DND-41 (cell line): Measurements from ENCODE around the gene MAP6.

Experiments
- EZH2 ChIP-seq: IDR thresholded peaks from 3 replicates; pipeline ENCODE4 v1.6.1; 2012; ENCODE audit warnings: borderline replicate concordance, low read depth, mild to moderate bottlenecking, moderate library complexity, low read length, inconsistent platforms; ENCODE audit not compliant: severe bottlenecking
- TF ChIP-seq, protein P1 (sequence below): IDR thresholded peaks from 2 replicates; pipeline ENCODE4 v1.5.1; 2012; ENCODE audit warnings: borderline replicate concordance, low read length, moderate library complexity, mild to moderate bottlenecking; ENCODE audit not compliant: poor library complexity, severe bottlenecking; ENCODE audit errors: extremely low read depth

- TF ChIP-seq, protein P1, sequence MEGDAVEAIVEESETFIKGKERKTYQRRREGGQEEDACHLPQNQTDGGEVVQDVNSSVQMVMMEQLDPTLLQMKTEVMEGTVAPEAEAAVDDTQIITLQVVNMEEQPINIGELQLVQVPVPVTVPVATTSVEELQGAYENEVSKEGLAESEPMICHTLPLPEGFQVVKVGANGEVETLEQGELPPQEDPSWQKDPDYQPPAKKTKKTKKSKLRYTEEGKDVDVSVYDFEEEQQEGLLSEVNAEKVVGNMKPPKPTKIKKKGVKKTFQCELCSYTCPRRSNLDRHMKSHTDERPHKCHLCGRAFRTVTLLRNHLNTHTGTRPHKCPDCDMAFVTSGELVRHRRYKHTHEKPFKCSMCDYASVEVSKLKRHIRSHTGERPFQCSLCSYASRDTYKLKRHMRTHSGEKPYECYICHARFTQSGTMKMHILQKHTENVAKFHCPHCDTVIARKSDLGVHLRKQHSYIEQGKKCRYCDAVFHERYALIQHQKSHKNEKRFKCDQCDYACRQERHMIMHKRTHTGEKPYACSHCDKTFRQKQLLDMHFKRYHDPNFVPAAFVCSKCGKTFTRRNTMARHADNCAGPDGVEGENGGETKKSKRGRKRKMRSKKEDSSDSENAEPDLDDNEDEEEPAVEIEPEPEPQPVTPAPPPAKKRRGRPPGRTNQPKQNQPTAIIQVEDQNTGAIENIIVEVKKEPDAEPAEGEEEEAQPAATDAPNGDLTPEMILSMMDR, result no peak
- TF ChIP-seq EZH2, result no peak
Observed at GRCh38 chr11:75705541-75705940, 36.7 kb upstream of the MAP6 start.
